ENCODE data around the gene CENPU.
"Not testable (repeated sequence)": the region's sequence is repeated elsewhere in the genome, so short reads cannot be mapped to it uniquely, and the experiment has no call there.

The CENPU gene

DNA sequence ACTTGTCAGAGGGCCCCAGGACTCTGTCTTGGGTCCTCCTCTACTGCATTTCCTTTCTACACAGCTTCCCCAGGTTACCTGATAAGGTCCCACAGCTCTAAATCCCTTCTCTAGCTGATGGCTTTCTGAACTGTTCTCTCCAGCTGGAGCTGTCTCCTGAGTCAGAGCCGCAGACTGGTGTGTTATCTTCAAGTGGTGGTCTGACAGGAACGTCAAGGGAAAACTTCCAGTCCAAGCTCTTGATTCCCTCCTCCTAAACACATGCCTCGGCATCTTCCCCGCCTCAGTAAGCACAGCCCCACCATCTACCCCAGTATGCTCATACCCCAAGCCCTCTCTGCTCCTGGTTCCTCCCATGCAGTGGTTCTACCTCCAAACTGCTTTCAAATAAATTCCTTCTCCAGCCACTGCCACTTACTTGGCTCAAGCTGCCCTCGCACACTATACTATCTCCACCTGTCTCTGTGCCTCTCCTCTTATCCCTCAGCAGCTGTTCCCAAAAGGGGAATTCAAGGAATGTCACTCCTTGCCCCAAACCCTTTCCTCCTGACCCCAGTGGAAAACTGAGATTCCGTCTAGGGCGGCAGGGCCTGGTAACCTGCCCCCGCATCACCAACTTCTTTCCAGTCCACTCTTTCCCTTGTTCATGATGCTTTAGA lies 17.2 kb upstream of the CENPU start:
- no peak for DNase-seq

GRCh38 chr4:184748251-184748652 lies 14.4 kb upstream of the CENPU start:
- DNase-seq: no peak

DNA sequence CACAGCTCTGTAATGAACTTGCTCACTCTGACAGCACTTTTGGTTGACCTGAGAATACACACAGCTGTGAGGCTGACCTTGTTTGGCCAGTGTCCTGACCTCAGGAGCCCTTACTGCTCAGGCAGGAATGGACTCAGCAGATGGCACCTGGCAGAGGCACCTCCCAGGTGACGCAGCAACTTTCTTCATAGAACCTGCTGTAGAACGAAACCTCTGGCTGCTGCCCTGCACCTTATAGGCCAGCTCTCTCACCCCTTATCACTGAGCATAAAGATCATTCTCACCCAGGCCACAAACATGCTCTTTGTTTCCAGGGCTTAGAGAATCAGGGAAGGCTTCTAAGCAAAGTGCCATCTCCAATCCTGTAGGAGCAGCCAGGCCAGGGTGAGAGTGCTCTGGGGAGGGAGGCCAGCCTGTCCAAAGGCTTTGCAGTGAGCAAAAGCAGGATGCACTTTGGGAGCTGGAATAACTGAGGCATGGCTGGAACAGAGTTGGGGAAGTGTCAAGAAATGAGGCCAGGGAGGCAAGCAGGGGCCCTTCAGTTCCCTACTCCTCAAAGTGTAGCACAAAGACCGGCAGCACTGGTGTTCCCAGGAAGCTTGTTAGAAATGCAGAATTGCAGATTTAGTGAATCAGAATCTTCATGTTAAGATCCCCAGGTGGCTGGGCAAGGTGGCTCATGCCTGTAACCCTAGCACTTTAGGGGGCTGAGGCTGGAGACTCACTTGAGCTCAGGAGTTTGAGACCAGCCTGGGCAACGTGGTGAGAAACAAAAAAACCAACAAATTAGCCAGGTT lies 13.3 kb upstream of the CENPU start:
- DNase-seq: no peak

DNA sequence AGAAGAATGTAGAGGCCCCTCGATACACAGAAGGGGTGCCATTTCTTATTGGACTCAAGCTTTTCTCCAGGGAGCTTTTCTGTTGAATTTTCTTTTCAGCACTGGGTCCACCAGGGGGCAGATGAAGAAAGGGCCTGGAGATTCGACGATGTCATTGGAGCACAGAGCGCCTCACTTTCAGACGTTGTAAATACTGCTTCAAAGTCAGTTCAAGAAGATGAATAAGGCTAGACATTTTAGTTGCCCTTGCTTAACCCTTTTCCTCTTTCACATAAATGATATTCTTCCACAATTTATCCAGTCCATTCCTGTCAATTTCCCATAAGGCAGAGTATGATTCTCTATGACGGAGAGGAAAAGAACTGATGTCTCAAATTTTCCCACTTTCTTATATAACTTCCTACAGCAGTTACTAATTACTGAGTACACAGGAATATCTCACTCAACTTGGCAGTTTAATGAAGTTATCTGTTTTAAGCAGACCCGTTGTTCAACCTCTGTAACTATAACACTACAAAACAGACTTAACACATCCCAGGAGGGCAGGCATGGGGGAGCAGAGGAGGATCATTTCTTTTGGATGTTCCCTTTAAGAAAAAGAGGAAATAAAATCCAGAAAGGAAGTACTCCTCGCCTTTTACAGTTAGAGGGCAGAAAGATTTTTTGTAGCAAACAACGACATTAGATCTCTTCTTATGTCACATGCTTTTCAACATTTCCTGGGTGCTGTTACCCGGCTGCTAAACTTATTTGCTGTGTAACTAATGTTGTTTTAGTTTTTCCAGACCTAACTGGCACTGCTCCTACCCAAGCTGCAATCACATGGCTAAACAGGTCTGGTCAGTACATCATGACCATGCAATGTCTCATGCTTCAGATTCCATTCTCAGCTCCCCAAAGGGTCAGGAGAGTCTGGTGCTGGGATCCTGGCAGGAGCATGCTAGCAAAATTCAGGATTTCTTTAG lies 12.2 kb upstream of the CENPU start:
- DNase-seq: peak; percentile 75

- DNase-seq: no peak
These were observed 10.3 kb upstream of the CENPU start for GRCh38 chr4:184744236-184744635.

- no peak for DNase-seq
These were observed 9.8 kb upstream of the CENPU start for GRCh38 chr4:184743650-184744049.

- DNase-seq: not testable (repeated sequence)
These were observed 7.8 kb upstream of the CENPU start for GRCh38 chr4:184741651-184742050.

DNA sequence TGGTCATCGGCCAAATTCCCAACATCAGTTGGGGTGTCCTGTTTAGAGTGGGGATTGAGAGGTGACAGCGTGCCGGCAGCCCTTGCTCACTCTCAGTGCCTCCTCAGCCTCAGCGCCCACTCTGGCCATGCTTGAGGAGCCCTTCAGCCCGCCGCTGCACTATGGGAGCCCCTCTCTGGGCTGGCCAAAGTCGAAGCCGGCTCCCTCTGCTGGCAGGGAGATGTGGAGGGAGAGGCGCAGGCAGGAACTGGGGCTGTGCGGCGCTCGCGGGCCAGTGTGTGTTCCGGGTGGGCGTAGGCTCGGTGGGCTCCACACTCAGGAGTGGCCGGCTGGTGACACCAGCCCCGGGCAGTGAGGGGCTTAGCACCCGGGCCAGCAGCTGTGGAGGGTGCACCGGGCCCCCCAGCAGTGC lies 7.1 kb upstream of the CENPU start:
- DNase-seq: no peak

- not testable (repeated sequence) for DNase-seq
These were observed 5.7 kb upstream of the CENPU start for GRCh38 chr4:184739575-184739974.

GRCh38 chr4:184734758-184735157 lies 862 bp upstream of the CENPU start:
- DNase-seq: no peak

GRCh38 chr4:184732126-184732525 lies 1.8 kb downstream of the CENPU start:
- no peak for DNase-seq

- DNase-seq: no peak
These were observed 2.8 kb downstream of the CENPU start for GRCh38 chr4:184731056-184731455.

GRCh38 chr4:184729946-184730345 lies 4.0 kb downstream of the CENPU start:
- no peak for DNase-seq

GRCh38 chr4:184728858-184729257 lies 5.0 kb downstream of the CENPU start:
- DNase-seq: no peak

DNA sequence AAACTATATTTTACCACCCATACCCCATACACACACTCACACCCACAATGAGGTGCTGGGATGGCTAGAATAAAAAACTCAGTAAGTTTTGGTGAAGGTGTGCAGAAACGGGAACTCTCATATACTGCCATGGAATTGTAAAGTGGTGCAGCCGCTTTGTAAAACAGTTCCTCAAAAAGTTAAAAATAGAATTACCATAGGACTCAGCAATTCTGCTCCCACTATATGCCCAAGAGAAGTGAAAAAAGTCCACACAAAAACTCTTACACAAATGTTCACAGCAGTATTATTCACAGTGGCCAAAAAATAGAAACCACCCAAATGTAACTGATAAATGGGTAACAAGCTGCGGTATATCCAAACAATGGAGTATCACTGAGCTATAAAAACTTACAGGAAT lies 6.5 kb downstream of the CENPU start:
- DNase-seq: no peak

- no peak for DNase-seq
These were observed 11.1 kb downstream of the CENPU start for GRCh38 chr4:184722798-184723197.

GRCh38 chr4:184721254-184721653 lies 12.6 kb downstream of the CENPU start:
- no peak for DNase-seq

DNA sequence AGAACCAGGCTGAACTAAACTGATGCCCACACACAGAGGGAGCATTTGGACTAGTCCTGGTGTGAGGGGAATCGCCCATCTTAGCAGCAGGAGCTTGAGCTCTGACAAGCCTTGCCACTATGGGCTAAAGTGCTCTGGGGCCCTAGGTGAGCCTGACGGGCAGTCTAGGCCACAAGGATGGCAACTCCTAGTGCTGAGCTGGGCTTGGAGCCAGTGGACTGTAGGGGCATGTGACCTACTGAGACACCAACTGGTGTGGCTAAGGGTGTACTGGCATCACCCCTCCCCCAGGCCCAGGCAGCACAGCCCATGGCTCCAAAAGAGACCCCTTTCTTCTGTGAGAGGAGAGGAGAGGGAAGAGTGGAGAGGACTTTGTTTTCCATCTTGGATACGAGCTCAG lies 14.5 kb downstream of the CENPU start:
- no peak for DNase-seq

DNA sequence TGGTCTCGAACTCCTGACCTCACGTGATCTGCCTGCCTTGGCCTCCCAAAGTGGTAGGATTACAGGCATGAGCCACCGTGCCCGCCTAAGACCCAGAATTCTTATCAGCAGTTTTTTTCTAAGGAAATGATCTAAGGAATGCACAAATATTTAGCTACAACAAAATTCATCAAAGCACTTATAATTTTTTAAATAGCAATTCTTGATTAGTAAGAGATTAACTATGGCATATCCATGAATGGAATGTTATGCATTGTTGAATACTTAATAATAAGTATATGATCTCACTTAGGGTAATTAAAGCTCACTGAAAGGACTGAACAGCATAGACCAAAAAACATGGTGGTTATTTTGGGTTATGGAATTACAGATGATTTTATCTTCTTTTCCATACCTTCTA lies 18.4 kb downstream of the CENPU start:
- no peak for DNase-seq

- no peak for DNase-seq
These were observed 20.0 kb downstream of the CENPU start for GRCh38 chr4:184713887-184714286.

GRCh38 chr4:184712322-184712721 lies 21.6 kb downstream of the CENPU start:
- no peak for DNase-seq

- DNase-seq: no peak
These were observed 27.4 kb downstream of the CENPU start for GRCh38 chr4:184706453-184706852.

- no peak for DNase-seq
These were observed 28.2 kb downstream of the CENPU start for GRCh38 chr4:184705692-184706091.
